HG03103 (cell line): ENCODE measurements around the gene DBET.
"Not testable (repeated sequence)": the region's sequence is repeated elsewhere in the genome, so short reads cannot be mapped to it uniquely, and the experiment has no call there.

Experiments
- ATAC-seq: cut with Tn5 transposase; IDR thresholded peaks from one replicate; pipeline ENCODE4 v1.9.1; 2021; ENCODE audit warnings: low read depth; ENCODE audit not compliant: unreplicated experiment

The DBET gene

DNA sequence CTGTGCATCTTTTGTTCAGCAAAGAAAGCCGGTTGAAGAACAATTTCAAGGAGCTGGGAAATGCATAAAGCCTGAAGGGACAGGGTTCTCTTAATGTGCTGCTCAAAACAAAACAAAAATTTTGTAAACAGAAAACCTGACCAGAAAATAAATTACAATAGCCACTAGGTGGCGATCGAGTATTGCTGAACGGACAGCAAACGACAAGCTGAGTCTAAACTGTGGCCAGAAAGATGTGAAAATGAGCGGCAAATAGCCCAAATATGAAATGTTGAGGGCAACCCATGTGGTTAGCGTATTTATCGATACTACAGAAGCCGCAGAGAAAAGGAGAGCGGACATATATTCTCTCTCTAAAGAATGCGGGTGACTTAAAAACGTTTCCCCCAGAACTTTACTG is 16.7 kb upstream of the DBET start:
- not testable (repeated sequence) for ATAC-seq

DNA sequence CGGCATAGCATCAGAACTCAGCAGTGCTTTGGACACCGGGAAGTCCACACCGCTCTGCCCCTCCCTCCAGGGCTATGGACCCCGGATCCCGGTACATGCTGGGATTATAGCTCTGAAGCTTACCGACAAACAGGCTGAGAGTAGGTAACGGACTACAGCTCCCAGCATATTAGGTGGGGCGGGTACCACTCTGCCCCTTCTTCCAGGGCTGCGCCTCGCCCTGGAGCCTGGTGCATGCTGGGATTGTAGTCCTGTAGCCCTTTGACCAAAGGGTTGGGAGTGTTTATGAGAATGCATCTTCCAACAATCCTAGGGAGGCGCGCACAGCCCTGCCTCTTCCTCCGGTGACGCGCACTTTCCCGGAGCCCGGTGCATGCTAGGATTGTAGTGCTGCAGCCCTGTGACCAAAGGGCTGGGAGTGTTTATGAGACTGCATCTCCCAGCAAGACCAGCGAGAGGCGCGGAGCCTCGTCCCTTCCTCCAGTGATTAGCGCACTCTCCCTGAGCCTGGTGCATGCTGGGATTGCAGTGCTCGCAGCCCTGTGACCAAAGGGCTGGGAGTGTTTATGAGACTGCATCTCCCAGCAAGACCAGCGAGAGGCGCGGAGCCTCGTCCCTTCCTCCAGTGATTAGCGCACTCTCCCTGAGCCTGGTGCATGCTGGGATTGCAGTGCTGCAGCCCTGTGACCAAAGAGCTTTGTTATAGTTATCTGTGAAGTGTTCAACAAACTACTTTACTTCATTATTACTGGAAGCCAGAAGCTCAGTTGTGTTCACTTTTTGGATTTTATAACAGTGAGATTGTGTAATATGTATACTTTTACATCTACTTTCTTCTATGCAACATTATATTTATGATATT is 14.7 kb upstream of the DBET start:
- ATAC-seq = not testable (repeated sequence)

DNA sequence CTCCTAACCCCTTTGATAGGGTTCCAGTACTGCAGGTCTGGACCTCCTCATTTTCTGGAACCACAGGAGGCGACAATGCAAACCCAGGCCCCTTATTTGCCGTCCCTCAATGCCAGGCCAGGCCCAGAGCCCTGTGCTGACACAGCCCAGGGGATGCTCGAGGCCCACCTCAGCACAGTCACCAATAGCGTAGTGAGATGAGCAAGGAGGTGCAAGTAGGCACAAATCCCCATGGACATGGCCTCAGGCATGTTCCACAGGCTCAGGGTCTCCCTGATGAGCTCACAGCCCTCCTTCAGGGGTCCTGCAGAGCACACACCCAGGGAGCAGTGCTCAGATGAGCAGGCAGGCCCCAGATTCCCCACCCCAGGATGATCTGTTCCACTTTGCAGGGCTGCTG is 5.3 kb upstream of the DBET start:
- ATAC-seq = not testable (repeated sequence)

- not testable (repeated sequence) for ATAC-seq
Observed at GRCh38 chr4:190064805-190065204, 503 bp downstream of the DBET start.

DNA sequence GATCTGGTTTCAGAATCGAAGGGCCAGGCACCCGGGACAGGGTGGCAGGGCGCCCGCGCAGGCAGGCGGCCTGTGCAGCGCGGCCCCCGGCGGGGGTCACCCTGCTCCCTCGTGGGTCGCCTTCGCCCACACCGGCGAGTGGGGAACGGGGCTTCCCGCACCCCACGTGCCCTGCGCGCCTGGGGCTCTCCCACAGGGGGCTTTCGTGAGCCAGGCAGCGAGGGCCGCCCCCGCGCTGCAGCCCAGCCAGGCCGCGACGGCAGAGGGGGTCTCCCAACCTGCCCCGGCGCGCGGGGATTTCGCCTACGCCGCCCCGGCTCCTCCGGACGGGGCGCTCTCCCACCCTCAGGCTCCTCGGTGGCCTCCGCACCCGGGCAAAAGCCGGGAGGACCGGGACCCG is 4.0 kb downstream of the DBET start:
- ATAC-seq = not testable (repeated sequence)

- not testable (repeated sequence) for ATAC-seq
Observed at GRCh38 chr4:190093052-190093451, 28.8 kb downstream of the DBET start.

GRCh38 chr4:190094031-190094430 is 29.7 kb downstream of the DBET start:
- not testable (repeated sequence) for ATAC-seq

GRCh38 chr4:190095335-190095734 is 31.0 kb downstream of the DBET start:
- ATAC-seq = not testable (repeated sequence)

- ATAC-seq = not testable (repeated sequence)
Observed at GRCh38 chr4:190099605-190100004, 35.3 kb downstream of the DBET start.

DNA sequence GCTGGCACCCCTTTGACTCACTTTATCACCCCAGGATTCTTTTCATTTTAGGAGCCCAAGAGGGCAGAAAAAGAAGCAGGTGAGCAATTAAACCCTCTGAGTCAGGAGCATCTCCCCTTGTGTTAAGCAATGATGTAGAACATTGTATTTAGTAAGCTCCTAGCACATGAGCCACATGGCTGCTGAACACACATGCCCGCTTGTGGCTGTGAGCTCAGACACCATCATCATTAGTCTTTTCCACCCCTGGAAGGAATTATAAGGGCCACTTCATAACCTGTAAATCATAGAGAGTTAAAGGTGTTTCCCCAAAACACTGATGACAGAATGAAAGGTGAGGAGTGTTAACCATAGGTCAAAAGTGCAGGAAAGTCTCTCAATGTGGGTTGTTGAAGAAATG is 37.2 kb downstream of the DBET start:
- not testable (repeated sequence) for ATAC-seq

DNA sequence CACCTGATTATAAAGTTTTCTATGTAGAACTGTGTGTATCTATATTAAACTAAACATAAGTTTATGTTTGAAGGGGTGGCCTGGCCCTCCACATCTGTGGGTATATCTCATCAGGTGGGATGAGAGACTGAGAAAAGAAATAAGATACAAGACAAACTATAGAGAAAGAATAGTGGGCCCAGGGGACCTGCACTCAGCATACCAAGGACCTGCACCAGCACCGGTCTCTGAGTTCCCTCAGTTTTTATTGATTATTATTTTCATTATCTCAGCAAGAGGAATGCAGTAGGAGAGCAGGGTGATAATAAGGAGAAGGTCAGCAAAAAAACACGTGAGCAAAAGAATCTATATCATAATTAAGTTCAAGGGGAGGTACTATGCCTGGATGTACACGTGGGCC is 41.9 kb downstream of the DBET start:
- not testable (repeated sequence) for ATAC-seq

DNA sequence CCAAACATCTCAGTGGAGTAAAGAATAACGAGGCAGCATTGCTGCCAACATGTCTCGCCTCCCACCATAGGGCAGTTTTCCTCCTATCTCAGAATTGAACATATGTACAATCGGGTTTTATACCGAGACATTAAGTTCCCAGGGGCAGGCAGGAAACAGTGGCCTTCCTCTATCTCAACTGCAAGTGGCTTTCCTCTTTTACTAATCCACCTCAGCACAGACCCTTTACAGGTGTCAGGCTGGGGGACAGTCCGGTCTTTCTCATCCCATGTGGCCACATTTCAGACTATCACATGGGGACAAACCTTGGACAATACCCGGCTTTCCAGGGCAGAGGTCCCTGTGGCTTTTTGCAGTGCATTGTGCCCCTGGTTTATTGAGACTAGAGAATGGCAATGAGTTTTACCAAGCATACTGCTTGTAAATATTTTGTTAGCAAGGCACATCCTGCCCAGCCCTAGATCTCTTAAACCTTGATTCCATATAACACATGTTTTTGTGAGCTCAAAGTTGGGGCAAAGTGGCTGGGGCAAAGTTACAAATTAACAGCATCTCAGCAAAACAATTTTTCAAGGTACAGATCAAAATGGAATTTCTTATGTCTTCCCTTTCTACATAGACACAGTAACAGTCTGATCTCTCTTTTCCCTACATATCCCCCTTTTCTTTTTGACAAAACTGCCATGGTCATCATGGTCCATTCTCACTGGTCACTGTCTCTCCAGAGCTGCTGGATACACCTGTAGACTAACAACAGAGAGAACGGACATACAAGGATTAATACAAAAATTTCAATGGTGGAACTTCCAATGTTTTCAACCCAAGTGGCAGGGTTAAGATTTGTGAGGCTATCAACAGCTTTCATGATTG is 42.5 kb downstream of the DBET start:
- ATAC-seq = not testable (repeated sequence)

DNA sequence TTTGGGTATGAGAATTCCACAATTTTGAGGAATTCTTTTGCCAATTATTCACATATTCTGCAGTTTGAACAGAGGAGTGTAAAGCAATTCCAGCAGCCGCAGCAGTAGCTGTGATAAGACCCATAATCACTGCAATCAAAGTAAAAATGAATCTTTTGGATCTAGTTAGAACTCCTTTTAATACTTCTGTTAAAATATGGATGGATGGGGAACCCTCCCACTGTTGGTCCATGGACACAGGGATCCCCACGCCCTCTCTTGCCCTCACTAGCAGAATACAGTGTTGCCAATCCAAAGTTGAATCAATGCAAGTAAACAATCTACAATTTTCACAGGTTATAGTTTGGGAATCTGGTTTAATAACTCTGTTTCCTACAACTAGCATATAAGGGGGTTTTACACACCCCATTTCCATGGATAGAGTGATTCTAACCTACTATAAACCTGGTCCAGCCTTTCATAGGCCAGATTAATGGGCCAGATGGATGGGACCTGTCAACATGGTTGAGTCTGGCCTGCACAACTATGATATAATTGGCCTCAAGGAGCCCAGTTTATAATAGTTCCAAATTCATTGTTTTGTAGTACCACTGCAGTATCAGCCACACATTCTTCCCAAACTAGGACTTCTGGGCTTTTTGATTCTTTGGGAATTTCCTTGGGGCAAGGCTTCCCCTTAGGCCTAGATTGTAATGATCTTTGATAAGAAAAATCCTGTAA is 43.6 kb downstream of the DBET start:
- ATAC-seq = not testable (repeated sequence)

DNA sequence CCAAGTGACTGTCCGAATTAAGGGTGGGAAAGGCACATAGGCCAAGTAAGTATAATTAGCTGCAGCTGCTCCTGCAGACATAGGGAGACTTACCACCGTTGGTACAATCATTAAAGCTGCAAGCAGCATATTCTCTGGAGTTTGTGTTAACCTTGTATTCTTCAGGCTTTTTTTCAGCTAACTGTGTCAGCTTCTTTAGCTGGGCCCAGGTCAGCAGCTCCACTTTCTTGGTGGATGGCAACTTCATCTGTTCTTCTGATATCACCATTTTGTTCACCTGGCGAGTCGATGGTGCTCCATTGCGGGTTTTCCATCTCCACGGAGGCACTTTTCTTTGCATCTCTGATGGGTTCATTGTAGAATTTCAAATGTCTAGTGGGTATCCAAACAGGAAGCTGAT is 44.5 kb downstream of the DBET start:
- ATAC-seq = not testable (repeated sequence)

DNA sequence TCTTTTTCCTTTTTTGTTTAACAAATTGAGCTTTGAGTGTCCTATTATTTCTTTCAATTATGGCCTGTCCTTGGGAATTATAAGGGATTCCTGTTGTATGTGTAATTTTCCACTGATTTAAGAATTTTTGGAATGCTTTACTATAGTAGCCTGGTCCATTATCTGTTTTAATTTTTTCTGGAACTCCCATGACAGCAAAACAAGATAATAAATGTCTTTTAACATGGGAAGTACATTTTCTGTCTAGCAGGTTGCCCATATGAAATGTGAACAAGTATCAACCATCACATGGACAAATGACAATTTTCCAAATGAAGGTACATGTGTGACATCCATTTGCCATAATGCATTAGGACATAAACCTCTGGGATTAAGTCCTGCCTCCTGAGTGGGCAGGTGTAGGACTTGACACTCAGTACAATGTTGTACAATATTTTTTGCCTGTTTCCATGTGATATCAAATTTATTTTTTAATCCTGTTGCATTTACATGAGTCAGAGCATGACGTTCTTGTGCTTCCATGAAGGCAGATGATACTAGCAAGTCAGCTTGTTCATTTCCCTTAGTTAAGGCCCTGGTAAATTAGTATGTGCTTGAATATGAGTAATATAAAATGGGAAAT is 45.2 kb downstream of the DBET start:
- not testable (repeated sequence) for ATAC-seq

DNA sequence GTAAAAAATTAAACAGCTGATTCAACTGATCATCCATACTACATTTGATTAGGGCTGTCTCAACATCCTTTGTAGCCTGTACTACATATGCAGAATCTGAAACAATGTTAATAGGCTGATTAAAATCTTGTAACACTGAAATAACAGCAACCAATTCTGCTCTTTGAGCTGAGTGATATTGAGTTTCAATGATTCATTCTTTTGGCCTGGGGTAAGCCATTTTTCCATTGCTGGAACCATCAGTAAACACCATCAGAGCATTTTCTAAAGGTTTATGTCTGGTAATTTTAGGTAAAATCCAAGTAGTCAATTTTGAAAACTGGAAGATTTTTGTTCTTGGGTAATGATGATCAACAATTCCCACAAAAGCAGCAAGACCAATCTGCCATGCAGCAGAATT is 45.7 kb downstream of the DBET start:
- not testable (repeated sequence) for ATAC-seq

GRCh38 chr4:190110570-190111295 is 46.4 kb downstream of the DBET start:
- not testable (repeated sequence) for ATAC-seq

GRCh38 chr4:190112879-190113278 is 48.6 kb downstream of the DBET start:
- ATAC-seq = not testable (repeated sequence)

- ATAC-seq = not testable (repeated sequence)
Observed at GRCh38 chr4:190114991-190115390, 50.7 kb downstream of the DBET start.
